Cardiac fibroblast (primary cell): Measurements from ENCODE around the gene PSEN2.
A peak's percentile ranks its signal among the peaks of the same experiment; 100 is the strongest.

Experiments
- DNase-seq, 2 donors: peaks; one replicate each; pipeline versions ENCODE4 v3.0.0 to v3.0.0-alpha.2; 2010; ENCODE audit warnings: low read depth in 2 of 2
- H3K4me3 ChIP-seq, 2 donors: replicated peaks in 1 of 2; 1 replicate in 1 of 2; 2 replicates in 1 of 2; pipeline ENCODE4 v1.5.1; 2011; ENCODE audit warnings: low read depth in 2 of 2, low read length in 2 of 2, mild to moderate bottlenecking in 2 of 2, moderate library complexity in 1 of 2
- CTCF ChIP-seq: IDR thresholded peaks from one replicate; pipeline ENCODE4 v1.5.1; 2011; ENCODE audit warnings: low read depth, mild to moderate bottlenecking, low read length, inconsistent platforms

Gene PSEN2

GRCh38 chr1:226873771-226874578 lies 3.6 kb downstream of the PSEN2 start:
- H3K4me3 ChIP-seq, result no peak overlapping the region
- DNase-seq, result no peak

GRCh38 chr1:226874579-226875425 lies 4.4 kb downstream of the PSEN2 start:
- TF ChIP-seq CTCF, result no peak
- DNase-seq, result no peak
- no peak overlapping the region for H3K4me3 ChIP-seq

More at GRCh38 chr1:226873771-226874578, 3.6 kb downstream of the PSEN2 start:
- no peak for TF ChIP-seq CTCF

- no peak overlapping the region for H3K4me3 ChIP-seq
- no peak for TF ChIP-seq CTCF
- DNase-seq, result peak; percentile 18 to 29
Measured at GRCh38 chr1:226875641-226876295, 5.4 kb downstream of the PSEN2 start.

GRCh38 chr1:226877669-226878068 lies 7.3 kb downstream of the PSEN2 start:
- H3K4me3 ChIP-seq, result no peak overlapping the region
- TF ChIP-seq CTCF, result no peak
- no peak for DNase-seq

GRCh38 chr1:226880372-226881287 lies 10.2 kb downstream of the PSEN2 start:
- no peak overlapping the region for H3K4me3 ChIP-seq
- no peak for TF ChIP-seq CTCF
- no peak for DNase-seq
